Ovary (tissue), 3 donors: Measurements from ENCODE around the gene TSPAN13.

Source experiments
- POLR2A ChIP-seq: fragments of 450-650 bp; IDR thresholded peaks from one replicate; pipeline ENCODE4 v1.6.1; 2017; ENCODE audit warnings: antibody characterized with exemption, mild to moderate bottlenecking, moderate library complexity
- TF ChIP-seq, protein P1 (sequence below), 3 donors: fragments of 450-650 bp in 2 of 3; fragments of 200-600 bp in 1 of 3; IDR thresholded peaks; one replicate each; pipeline versions ENCODE4 v1.5.1 to v1.8.0; 2016 to 2022; ENCODE audit warnings: antibody characterized with exemption in 3 of 3, mild to moderate bottlenecking in 1 of 3
- donor health status: DM: no; HTN: no; CAD: no.

DNA sequence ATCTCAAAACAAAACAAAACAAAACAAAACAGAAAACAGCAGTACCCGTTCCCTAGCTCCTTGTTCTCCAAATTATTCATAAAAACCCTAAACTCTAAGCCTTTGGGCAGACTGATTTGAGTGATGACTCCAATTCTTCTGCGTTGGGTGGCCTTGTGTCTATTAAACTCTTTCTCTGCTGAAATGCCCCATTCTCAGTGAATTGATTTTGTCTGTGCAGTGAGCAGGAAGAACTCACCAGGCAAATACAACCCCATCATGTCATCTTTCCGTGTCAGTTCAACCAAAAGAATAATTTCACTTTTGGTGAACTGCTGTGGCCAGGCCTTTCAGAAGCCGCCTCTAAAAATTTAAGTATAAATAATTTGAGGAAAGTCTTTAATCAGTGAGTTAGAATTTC, 18.5 kb upstream of the TSPAN13 start:
- TF ChIP-seq POLR2A = no peak
- TF ChIP-seq, protein P1, sequence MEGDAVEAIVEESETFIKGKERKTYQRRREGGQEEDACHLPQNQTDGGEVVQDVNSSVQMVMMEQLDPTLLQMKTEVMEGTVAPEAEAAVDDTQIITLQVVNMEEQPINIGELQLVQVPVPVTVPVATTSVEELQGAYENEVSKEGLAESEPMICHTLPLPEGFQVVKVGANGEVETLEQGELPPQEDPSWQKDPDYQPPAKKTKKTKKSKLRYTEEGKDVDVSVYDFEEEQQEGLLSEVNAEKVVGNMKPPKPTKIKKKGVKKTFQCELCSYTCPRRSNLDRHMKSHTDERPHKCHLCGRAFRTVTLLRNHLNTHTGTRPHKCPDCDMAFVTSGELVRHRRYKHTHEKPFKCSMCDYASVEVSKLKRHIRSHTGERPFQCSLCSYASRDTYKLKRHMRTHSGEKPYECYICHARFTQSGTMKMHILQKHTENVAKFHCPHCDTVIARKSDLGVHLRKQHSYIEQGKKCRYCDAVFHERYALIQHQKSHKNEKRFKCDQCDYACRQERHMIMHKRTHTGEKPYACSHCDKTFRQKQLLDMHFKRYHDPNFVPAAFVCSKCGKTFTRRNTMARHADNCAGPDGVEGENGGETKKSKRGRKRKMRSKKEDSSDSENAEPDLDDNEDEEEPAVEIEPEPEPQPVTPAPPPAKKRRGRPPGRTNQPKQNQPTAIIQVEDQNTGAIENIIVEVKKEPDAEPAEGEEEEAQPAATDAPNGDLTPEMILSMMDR (IDR thresholded peaks at IDR 0.05) = no peak
